ENCODE data around the gene PTPRM.

The PTPRM gene

GRCh38 chr18:7805096-7805495 is 238.0 kb downstream of the PTPRM start:
- Histone ChIP-seq H3K23ac (ENCODE audit: low read length in 2 of 2) (no peak overlapping the region), H3K4me3 (ENCODE audit: insufficient read depth in 1 of 2, low read depth in 1 of 2, low read length in 2 of 2) (no peak overlapping the region), H3K14ac (ENCODE audit: low read length in 2 of 2) (no peak overlapping the region), H2BK12ac (ENCODE audit: low read length in 2 of 2) (no peak overlapping the region), H2BK15ac (ENCODE audit: low read depth, poor library complexity, severe bottlenecking) (no peak overlapping the region), H3K4me2 (ENCODE audit: low read length, poor library complexity, severe bottlenecking) (no peak overlapping the region), H3K27me3 (ENCODE audit: control insufficient read depth in 1 of 2, insufficient read depth in 1 of 2, low read length in 2 of 2) (no peaks in the 10 kb centered on the region), H2BK120ac (ENCODE audit: low read depth, low read length) (no peak overlapping the region), H3K36me3 (ENCODE audit: control insufficient read depth in 1 of 2, insufficient read depth in 2 of 2, low read depth in 1 of 2, low read length in 2 of 2) (no peaks in the 10 kb centered on the region), H2AK5ac (ENCODE audit: low read length, severe bottlenecking) (no peak overlapping the region), H4K8ac (ENCODE audit: low read length) (no peak overlapping the region), H3K4ac (ENCODE audit: low read depth in 1 of 2, low read length in 2 of 2) (no peak overlapping the region), H3K18ac (ENCODE audit: low read depth in 1 of 2, low read length in 2 of 2) (no peak overlapping the region), H4K91ac (ENCODE audit: low read length) (no peak overlapping the region), H3K9me3 (ENCODE audit: control insufficient read depth, low read length) (no peaks in the 10 kb centered on the region), H2BK5ac (ENCODE audit: low read depth, low read length, poor library complexity, severe bottlenecking) (no peak overlapping the region), H3K79me1 (replicated peaks; ENCODE audit: low read length, poor library complexity, severe bottlenecking) (peaks cover 24% of the 10 kb centered on the region), H2AFZ (ENCODE audit: low read depth, low read length) (no peak overlapping the region), H3K9ac (ENCODE audit: low read length) (no peak overlapping the region), H3K4me1 (ENCODE audit: control insufficient read depth, insufficient read depth, low read depth, low read length) (peaks cover 3% of the 10 kb centered on the region), H3K27ac (ENCODE audit: low read length, poor library complexity, severe bottlenecking) (no peak overlapping the region)
- WGBS, result 92% methylated on average over 2 of the region's 2 CpGs
- no peak for DNase-seq

DNA sequence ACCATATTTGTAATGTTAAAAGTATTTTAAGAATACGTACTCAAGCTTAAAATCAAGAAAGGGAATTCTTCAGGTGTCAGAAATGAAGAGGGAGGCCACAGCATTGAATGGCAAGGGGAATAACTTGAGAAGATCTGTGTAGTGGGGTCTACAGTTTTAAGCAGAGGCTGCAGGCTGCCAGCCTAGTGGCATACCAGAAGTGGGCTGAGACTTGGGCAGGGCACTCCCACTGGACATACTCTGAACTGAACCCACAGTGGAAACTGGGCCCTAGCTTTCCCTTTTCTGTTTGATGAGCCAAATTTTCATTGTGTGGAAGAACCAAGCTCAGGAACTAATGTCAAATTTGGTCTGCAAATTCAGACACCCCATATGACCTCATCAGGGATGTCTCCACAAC is 238.8 kb downstream of the PTPRM start:
- H3K27me3 ChIP-seq (ENCODE audit: control insufficient read depth in 1 of 2, insufficient read depth in 1 of 2, low read length in 2 of 2), result no peaks in the 10 kb centered on the region
- H3K14ac ChIP-seq (ENCODE audit: low read length in 2 of 2), result no peak overlapping the region
- H3K23ac ChIP-seq (ENCODE audit: low read length in 2 of 2), result no peak overlapping the region
- H3K27ac ChIP-seq (ENCODE audit: low read length, poor library complexity, severe bottlenecking), result no peak overlapping the region
- no peak overlapping the region for H3K9ac ChIP-seq (ENCODE audit: low read length)
- H2AK5ac ChIP-seq (ENCODE audit: low read length, severe bottlenecking), result no peak overlapping the region
- no peak overlapping the region for H3K4me3 ChIP-seq (ENCODE audit: insufficient read depth in 1 of 2, low read depth in 1 of 2, low read length in 2 of 2)
- H4K91ac ChIP-seq (ENCODE audit: low read length), result no peak overlapping the region
- no peak overlapping the region for H2AFZ ChIP-seq (ENCODE audit: low read depth, low read length)
- H2BK15ac ChIP-seq (ENCODE audit: low read depth, poor library complexity, severe bottlenecking), result no peak overlapping the region
- no peak overlapping the region for H4K8ac ChIP-seq (ENCODE audit: low read length)
- H3K4me2 ChIP-seq (ENCODE audit: low read length, poor library complexity, severe bottlenecking), result no peak overlapping the region
- H2BK5ac ChIP-seq (ENCODE audit: low read depth, low read length, poor library complexity, severe bottlenecking), result no peak overlapping the region
- no peaks in the 10 kb centered on the region for H3K36me3 ChIP-seq (ENCODE audit: control insufficient read depth in 1 of 2, insufficient read depth in 2 of 2, low read depth in 1 of 2, low read length in 2 of 2)
- 91% methylated on average over 1 of the region's 1 CpG for whole genome bisulfite sequencing
- H3K9me3 ChIP-seq (ENCODE audit: control insufficient read depth, low read length), result no peaks in the 10 kb centered on the region
- H3K18ac ChIP-seq (ENCODE audit: low read depth in 1 of 2, low read length in 2 of 2), result no peak overlapping the region
- H2BK12ac ChIP-seq (ENCODE audit: low read length in 2 of 2), result no peak overlapping the region
- no peak overlapping the region for H3K4ac ChIP-seq (ENCODE audit: low read depth in 1 of 2, low read length in 2 of 2)
- no peak overlapping the region for H2BK120ac ChIP-seq (ENCODE audit: low read depth, low read length)
- H3K79me1 ChIP-seq (replicated peaks; ENCODE audit: low read length, poor library complexity, severe bottlenecking), result peaks cover 24% of the 10 kb centered on the region
- no peak for DNase-seq
- H3K4me1 ChIP-seq (ENCODE audit: control insufficient read depth, insufficient read depth, low read depth, low read length), result peaks cover 3% of the 10 kb centered on the region

DNA sequence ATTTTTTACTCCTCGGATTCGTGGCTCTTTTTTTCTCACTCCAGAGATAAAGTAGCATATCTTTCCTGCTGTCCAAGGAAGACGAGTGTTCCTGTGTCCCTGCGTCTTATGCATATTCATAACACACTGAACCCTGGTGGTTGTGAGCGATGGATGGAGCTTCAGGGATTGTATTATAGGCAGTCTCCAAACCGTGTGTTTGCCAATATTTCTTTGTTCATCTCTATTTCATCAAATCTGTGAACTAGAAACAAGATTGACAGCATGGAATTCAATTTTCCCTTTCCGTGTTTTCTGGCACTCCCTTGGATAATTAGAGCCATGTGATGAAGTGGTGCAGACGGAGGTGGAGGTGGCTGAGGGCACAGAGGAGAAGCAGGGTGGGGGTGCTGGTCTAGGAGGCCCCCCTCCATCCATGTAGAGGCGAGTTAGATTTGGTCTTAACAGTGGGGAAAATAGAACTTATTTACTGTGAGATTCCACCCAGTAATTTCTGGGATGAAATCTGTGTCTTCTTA is 240.9 kb downstream of the PTPRM start:
- peaks cover 8% of the 10 kb centered on the region for H3K4me1 ChIP-seq (ENCODE audit: control insufficient read depth, insufficient read depth, low read depth, low read length)
- H2AK5ac ChIP-seq (ENCODE audit: low read length, severe bottlenecking), result no peak overlapping the region
- H3K36me3 ChIP-seq (ENCODE audit: control insufficient read depth in 1 of 2, insufficient read depth in 2 of 2, low read depth in 1 of 2, low read length in 2 of 2), result no peaks in the 10 kb centered on the region
- H3K9me3 ChIP-seq (ENCODE audit: control insufficient read depth, low read length), result no peaks in the 10 kb centered on the region
- H3K79me1 ChIP-seq (replicated peaks; ENCODE audit: low read length, poor library complexity, severe bottlenecking), result peaks cover 27% of the 10 kb centered on the region
- WGBS, result 94% methylated on average over 8 of the region's 9 CpGs
- H3K4ac ChIP-seq (ENCODE audit: low read depth in 1 of 2, low read length in 2 of 2), result no peak overlapping the region
- H2BK120ac ChIP-seq (ENCODE audit: low read depth, low read length), result no peak overlapping the region
- no peak overlapping the region for H3K27ac ChIP-seq (ENCODE audit: low read length, poor library complexity, severe bottlenecking)
- H2AFZ ChIP-seq (ENCODE audit: low read depth, low read length), result no peak overlapping the region
- no peak overlapping the region for H2BK15ac ChIP-seq (ENCODE audit: low read depth, poor library complexity, severe bottlenecking)
- H4K8ac ChIP-seq (ENCODE audit: low read length), result no peak overlapping the region
- H3K23ac ChIP-seq (ENCODE audit: low read length in 2 of 2), result no peak overlapping the region
- DNase-seq, result no peak
- no peak overlapping the region for H3K4me2 ChIP-seq (ENCODE audit: low read length, poor library complexity, severe bottlenecking)
- H4K91ac ChIP-seq (ENCODE audit: low read length), result no peak overlapping the region
- no peak overlapping the region for H2BK5ac ChIP-seq (ENCODE audit: low read depth, low read length, poor library complexity, severe bottlenecking)
- no peak overlapping the region for H3K14ac ChIP-seq (ENCODE audit: low read length in 2 of 2)
- H3K4me3 ChIP-seq (ENCODE audit: insufficient read depth in 1 of 2, low read depth in 1 of 2, low read length in 2 of 2), result no peak overlapping the region
- H3K27me3 ChIP-seq (ENCODE audit: control insufficient read depth in 1 of 2, insufficient read depth in 1 of 2, low read length in 2 of 2), result no peaks in the 10 kb centered on the region
- no peak overlapping the region for H3K18ac ChIP-seq (ENCODE audit: low read depth in 1 of 2, low read length in 2 of 2)
- no peak overlapping the region for H2BK12ac ChIP-seq (ENCODE audit: low read length in 2 of 2)
- no peak overlapping the region for H3K9ac ChIP-seq (ENCODE audit: low read length)

DNA sequence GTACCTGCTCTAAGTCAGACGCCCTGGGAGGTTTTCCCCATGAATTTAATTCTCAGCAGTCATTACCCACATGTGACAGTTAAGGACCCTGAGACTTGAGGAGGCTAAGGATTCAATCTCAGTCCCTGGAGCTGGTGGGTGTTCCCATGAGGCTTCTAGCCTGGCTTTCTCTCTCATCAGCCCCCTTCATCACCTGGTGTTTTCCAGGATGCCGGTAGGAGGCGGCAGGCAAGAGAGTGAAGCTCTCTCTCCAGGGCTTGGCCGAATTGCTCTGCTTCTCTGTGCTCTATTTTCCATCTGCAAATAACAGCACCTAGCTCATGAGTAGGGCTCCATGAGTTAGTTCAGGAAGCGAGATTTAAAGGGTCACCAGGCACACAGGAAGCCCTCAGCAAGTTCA is 241.9 kb downstream of the PTPRM start:
- H3K27me3 ChIP-seq (ENCODE audit: control insufficient read depth in 1 of 2, insufficient read depth in 1 of 2, low read length in 2 of 2), result no peaks in the 10 kb centered on the region
- no peak overlapping the region for H3K4ac ChIP-seq (ENCODE audit: low read depth in 1 of 2, low read length in 2 of 2)
- H4K91ac ChIP-seq (ENCODE audit: low read length), result no peak overlapping the region
- WGBS, result 69% methylated on average over 5 of the region's 5 CpGs
- H2BK12ac ChIP-seq (ENCODE audit: low read length in 2 of 2), result no peak overlapping the region
- no peak overlapping the region for H2AFZ ChIP-seq (ENCODE audit: low read depth, low read length)
- H3K4me1 ChIP-seq (ENCODE audit: control insufficient read depth, insufficient read depth, low read depth, low read length), result peaks cover 7% of the 10 kb centered on the region
- H3K27ac ChIP-seq (ENCODE audit: low read length, poor library complexity, severe bottlenecking), result no peak overlapping the region
- DNase-seq, result no peak
- H2AK5ac ChIP-seq (ENCODE audit: low read length, severe bottlenecking), result no peak overlapping the region
- no peak overlapping the region for H2BK15ac ChIP-seq (ENCODE audit: low read depth, poor library complexity, severe bottlenecking)
- no peak overlapping the region for H3K9ac ChIP-seq (ENCODE audit: low read length)
- no peak overlapping the region for H3K23ac ChIP-seq (ENCODE audit: low read length in 2 of 2)
- H3K4me2 ChIP-seq (ENCODE audit: low read length, poor library complexity, severe bottlenecking), result no peak overlapping the region
- no peak overlapping the region for H3K18ac ChIP-seq (ENCODE audit: low read depth in 1 of 2, low read length in 2 of 2)
- H3K36me3 ChIP-seq (ENCODE audit: control insufficient read depth in 1 of 2, insufficient read depth in 2 of 2, low read depth in 1 of 2, low read length in 2 of 2), result no peaks in the 10 kb centered on the region
- peaks cover 25% of the 10 kb centered on the region for H3K79me1 ChIP-seq (replicated peaks; ENCODE audit: low read length, poor library complexity, severe bottlenecking)
- no peak overlapping the region for H3K4me3 ChIP-seq (ENCODE audit: insufficient read depth in 1 of 2, low read depth in 1 of 2, low read length in 2 of 2)
- peaks cover 2% of the 10 kb centered on the region for H3K9me3 ChIP-seq (ENCODE audit: control insufficient read depth, low read length)
- no peak overlapping the region for H3K14ac ChIP-seq (ENCODE audit: low read length in 2 of 2)
- no peak overlapping the region for H2BK5ac ChIP-seq (ENCODE audit: low read depth, low read length, poor library complexity, severe bottlenecking)
- H2BK120ac ChIP-seq (ENCODE audit: low read depth, low read length), result no peak overlapping the region
- H4K8ac ChIP-seq (ENCODE audit: low read length), result no peak overlapping the region

Measured in mesenchymal stem cell (in vitro differentiated cells and primary cell).